T-cell (primary cell): ENCODE measurements around the gene PCDH9. TPM values are rescaled to one million over a fixed set of nuclear protein-coding genes. Genes with fewer than 3 reads are reported as not detected.

ENCODE experiments used
- ATAC-seq, 4 experiments: fragments of 200-7000 bp in 3 of 4; fragments of 150-1000 bp in 1 of 4; cut with Tn5 transposase; replicated peaks in 1 of 4; 1 replicate in 3 of 4; 2 replicates in 1 of 4; pipeline ENCODE4 v1.10.0; 2021; ENCODE audit warnings: moderate library complexity in 3 of 4, mild to moderate bottlenecking in 2 of 4, moderate number of reproducible peaks in 1 of 4
- CTCF ChIA-PET, 2 donors: fragments of 300-600 bp; sonication (Branson Sonifier 250); formaldehyde crosslinking; loops; one replicate each; lab custom pipeline; 2022; ENCODE audit warnings: antibody characterized with exemption in 2 of 2; lab: Charles Lee
- POLR2A ChIA-PET, 2 donors: fragments of 300-600 bp; sonication (Branson Sonifier 250); formaldehyde crosslinking; loops; one replicate each; lab custom pipeline; 2022; ENCODE audit warnings: antibody characterized with exemption in 2 of 2; lab: Charles Lee
- DNase-seq, 35 experiments: peaks; one replicate each; pipeline versions ENCODE4 v3.0.0 to v3.0.0-alpha.2; 2013 to 2023
- H3K27ac ChIP-seq: one replicate; pipeline ENCODE4 v1.5.1; 2013; ENCODE audit warnings: low read length
- H3K27me3 ChIP-seq, 2 experiments: replicated peaks in 1 of 2; 1 replicate in 1 of 2; 2 replicates in 1 of 2; pipeline versions ENCODE4 v1.6.1 to v1.7.0; 2013; ENCODE audit warnings: low read length in 1 of 2, mixed read lengths in 1 of 2; ENCODE audit not compliant: control insufficient read depth in 2 of 2, insufficient read depth in 2 of 2; ENCODE audit errors: extremely low read depth in 1 of 2
- H3K36me3 ChIP-seq, 2 donors: 1 replicate in 1 of 2; 2 replicates in 1 of 2; pipeline versions ENCODE4 v1.6.1 to v1.7.0; 2013; ENCODE audit warnings: low read length in 1 of 2; ENCODE audit not compliant: control insufficient read depth in 2 of 2, insufficient read depth in 1 of 2; ENCODE audit errors: extremely low read depth in 1 of 2
- H3K4me1 ChIP-seq, 2 experiments: 1 replicate in 1 of 2; 2 replicates in 1 of 2; pipeline versions ENCODE4 v1.6.1 to v1.7.0; 2013; ENCODE audit warnings: low read length in 2 of 2, mixed read lengths in 1 of 2; ENCODE audit not compliant: insufficient read depth in 2 of 2, control insufficient read depth in 1 of 2; ENCODE audit errors: extremely low read depth in 1 of 2
- H3K4me3 ChIP-seq, 2 donors: 1 replicate in 1 of 2; 2 replicates in 1 of 2; pipeline versions ENCODE4 v1.5.1 to v1.7.0; 2013; ENCODE audit warnings: mild to moderate bottlenecking in 2 of 2, low read length in 1 of 2, moderate library complexity in 1 of 2; ENCODE audit not compliant: control insufficient read depth in 1 of 2; ENCODE audit errors: extremely low read depth in 1 of 2
- H3K9me3 ChIP-seq: 2 replicates; pipeline ENCODE4 v1.7.0; 2013
- H3K27ac Mint-ChIP-seq, 2 donors: one replicate each; pipeline ENCODE4 v1.8.0; 2020 to 2021; ENCODE audit warnings: mild to moderate bottlenecking in 2 of 2, mixed read lengths in 2 of 2
- H3K27me3 Mint-ChIP-seq, 2 donors: one replicate each; pipeline ENCODE4 v1.8.0; 2021 to 2022; ENCODE audit warnings: mixed read lengths in 2 of 2
- H3K36me3 Mint-ChIP-seq: one replicate; pipeline ENCODE4 v1.8.0; 2021; ENCODE audit warnings: mixed read lengths
- H3K4me1 Mint-ChIP-seq, 3 donors: one replicate each; pipeline ENCODE4 v1.8.0; 2020 to 2022; ENCODE audit warnings: mixed read lengths in 3 of 3, mild to moderate bottlenecking in 1 of 3
- H3K4me3 Mint-ChIP-seq, 3 donors: one replicate each; pipeline ENCODE4 v1.8.0; 2020 to 2022; ENCODE audit warnings: mild to moderate bottlenecking in 3 of 3, mixed read lengths in 3 of 3, moderate library complexity in 3 of 3
- H3K9me3 Mint-ChIP-seq, 3 donors: one replicate each; pipeline ENCODE4 v1.8.0; 2020 to 2022; ENCODE audit warnings: mixed read lengths in 3 of 3
- WGBS: methylation state at CpG from one replicate; pipeline ENCODE4 v1.1.5; 2013; ENCODE audit warnings: missing lambda C conversion rate; ENCODE audit not compliant: insufficient coverage; 5-methylcytosine and 5-hydroxymethylcytosine counted together
- total RNA-seq, 35 experiments: library from RNA in 6 of 35; stranded (reverse) in 6 of 35; fragments of 120-200 nt in 1 of 35; gene quantifications; one replicate each; pipeline versions ENCODE4 v1.2.1 to v1.2.4 and lab custom pipeline; 2013 to 2026

Gene PCDH9
- total RNA-seq, 5 donors from 2014 or later (not counting 1 experiment from before 2014, with no cell fraction given): 0.38 to 1.3 (median 0.53) TPM

DNA sequence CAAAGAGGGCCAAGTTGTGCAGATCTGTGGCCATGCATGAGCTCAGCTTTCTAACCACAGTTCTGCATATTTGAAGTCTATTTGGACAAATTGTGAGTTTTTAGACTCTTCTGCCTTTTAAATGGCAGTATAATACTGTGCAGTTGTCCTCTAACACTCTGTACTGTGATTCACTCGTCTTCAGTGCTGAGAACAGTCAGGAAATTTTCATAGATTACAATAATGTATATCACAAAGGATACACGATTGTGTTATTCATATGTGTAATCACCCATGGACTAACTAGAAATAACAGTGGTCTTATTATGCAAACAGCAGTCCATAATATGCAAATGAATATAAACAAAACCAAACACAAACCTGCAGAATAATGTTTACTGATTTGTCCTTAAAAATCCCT is 259.1 kb downstream of the PCDH9 start:
- Histone ChIP-seq H3K27ac (no peak overlapping the region), H3K27me3 (no peaks in the 10 kb centered on the region), H3K9me3 (no peaks in the 10 kb centered on the region), H3K4me3 (no peak overlapping the region), H3K36me3 (no peaks in the 10 kb centered on the region), H3K4me1 (no peaks in the 10 kb centered on the region)
- no CpG with 5 or more reads among the region's 2 CpGs for WGBS
- no peak for DNase-seq
- Mint-ChIP-seq H3K4me3 (no peak overlapping the region), H3K9me3 (peaks cover 0 to 7% (median 5%) of the 10 kb centered on the region in 3 donors), H3K27ac (no peak overlapping the region), H3K27me3 (no peaks in the 10 kb centered on the region), H3K4me1 (no peaks in the 10 kb centered on the region), H3K36me3 (no peaks in the 10 kb centered on the region)
- ChIA-PET POLR2A (no interaction called here), CTCF (no interaction called here)
- no peak for ATAC-seq

DNA sequence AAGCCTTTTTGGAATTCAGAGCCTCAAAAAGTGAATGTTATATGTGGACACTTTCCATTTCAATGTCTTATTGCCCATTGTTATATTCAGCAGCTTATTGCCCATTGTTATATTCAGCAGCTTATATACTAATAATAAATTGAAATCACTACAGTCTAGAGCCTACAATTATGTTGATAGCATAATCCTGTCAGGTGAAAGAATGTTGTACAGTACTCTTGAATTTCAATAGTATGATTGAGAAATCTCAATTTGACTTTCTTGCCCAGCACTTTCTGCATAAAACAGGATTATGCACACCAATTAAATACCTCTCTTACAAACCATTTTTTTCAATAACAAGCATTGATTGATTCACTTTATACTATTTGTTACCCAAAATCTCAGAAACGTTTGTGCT is 260.8 kb downstream of the PCDH9 start:
- Mint-ChIP-seq H3K4me1 (no peaks in the 10 kb centered on the region), H3K27me3 (no peaks in the 10 kb centered on the region), H3K4me3 (no peak overlapping the region), H3K36me3 (no peaks in the 10 kb centered on the region), H3K27ac (no peak overlapping the region), H3K9me3 (peaks cover 0 to 8% (median 0%) of the 10 kb centered on the region in 3 donors)
- ATAC-seq (no peak), DNase-seq (no peak)
- Histone ChIP-seq H3K27ac (no peak overlapping the region), H3K4me3 (no peak overlapping the region), H3K36me3 (no peaks in the 10 kb centered on the region), H3K4me1 (no peaks in the 10 kb centered on the region), H3K9me3 (no peaks in the 10 kb centered on the region), H3K27me3 (no peaks in the 10 kb centered on the region)
- no CpG with 5 or more reads among the region's 1 CpG for WGBS
- ChIA-PET CTCF (no interaction called here), POLR2A (no interaction called here)

DNA sequence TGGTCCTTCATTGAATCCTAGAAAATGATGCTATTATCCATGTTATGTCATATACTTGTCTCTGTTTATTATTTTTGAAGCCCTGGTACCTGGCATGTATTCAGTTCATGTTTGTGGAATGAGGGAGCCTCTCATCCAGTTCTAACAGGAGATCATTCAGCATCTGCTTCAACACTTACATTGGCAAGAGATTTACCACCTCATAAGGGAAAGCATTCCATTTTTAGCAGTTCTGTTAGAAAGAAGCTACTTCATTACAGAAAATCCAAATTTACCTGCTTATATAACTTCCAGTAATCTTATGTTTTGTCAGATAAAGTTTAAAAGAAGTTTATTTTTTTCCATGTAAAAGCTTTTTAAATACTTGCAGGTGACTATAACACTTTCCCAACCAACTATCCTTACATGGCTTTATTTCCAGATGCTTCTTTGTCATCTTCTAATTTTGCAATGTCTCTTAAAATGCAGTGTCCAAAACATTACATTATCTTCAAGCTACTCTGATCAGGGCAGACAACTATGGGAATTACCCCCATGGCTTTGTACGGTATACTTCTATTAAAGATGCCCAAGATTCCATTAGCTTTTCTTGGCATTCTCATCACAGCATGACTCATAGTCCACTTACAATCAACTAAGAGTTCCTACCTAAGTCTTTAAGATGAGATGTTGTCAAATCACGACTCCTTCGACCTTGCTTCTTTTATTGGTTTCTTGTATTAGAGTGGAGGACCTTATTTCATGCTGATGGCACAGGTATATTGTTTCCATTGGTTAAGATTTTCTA is 262.1 kb downstream of the PCDH9 start:
- H3K27me3 ChIP-seq: no peaks in the 10 kb centered on the region
- no peaks in the 10 kb centered on the region for H3K9me3 ChIP-seq
- ATAC-seq: no peak
- no CpG with 5 or more reads among the region's 3 CpGs for WGBS
- H3K4me1 Mint-ChIP-seq: no peaks in the 10 kb centered on the region
- H3K36me3 Mint-ChIP-seq: no peaks in the 10 kb centered on the region
- H3K36me3 ChIP-seq: no peaks in the 10 kb centered on the region
- H3K27ac ChIP-seq: no peak overlapping the region
- H3K27ac Mint-ChIP-seq: no peak overlapping the region
- no peak for DNase-seq
- CTCF ChIA-PET: no interaction called here
- H3K4me3 Mint-ChIP-seq: no peak overlapping the region
- no peaks in the 10 kb centered on the region for H3K4me1 ChIP-seq
- H3K9me3 Mint-ChIP-seq: peaks cover 0 to 7% (median 0%) of the 10 kb centered on the region in 3 donors
- no peaks in the 10 kb centered on the region for H3K27me3 Mint-ChIP-seq
- H3K4me3 ChIP-seq: no peak overlapping the region
- POLR2A ChIA-PET: no interaction called here

DNA sequence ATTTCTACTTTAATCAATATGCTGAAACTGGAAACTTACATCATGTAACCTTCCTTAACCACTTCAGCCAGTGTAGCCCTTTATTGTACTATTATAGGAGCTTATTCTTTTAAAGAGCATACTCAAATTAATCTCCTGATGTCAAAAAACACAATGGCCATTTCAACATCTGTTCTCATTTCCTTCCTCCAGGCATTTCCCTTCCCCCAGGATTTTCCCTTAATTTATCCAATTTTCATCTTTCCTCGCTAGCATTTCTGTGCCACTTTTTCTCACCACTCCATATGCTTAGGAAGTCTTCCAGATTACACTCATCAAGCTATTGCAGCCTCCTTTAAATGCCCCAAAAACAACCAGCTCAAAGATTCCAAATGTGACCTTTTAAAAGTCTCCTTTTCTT is 265.0 kb downstream of the PCDH9 start:
- ATAC-seq (no peak), DNase-seq (no peak)
- Histone ChIP-seq H3K9me3 (no peaks in the 10 kb centered on the region), H3K27ac (no peak overlapping the region), H3K27me3 (no peaks in the 10 kb centered on the region), H3K4me1 (no peaks in the 10 kb centered on the region), H3K4me3 (no peak overlapping the region), H3K36me3 (no peaks in the 10 kb centered on the region)
- Mint-ChIP-seq H3K4me3 (no peak overlapping the region), H3K4me1 (no peaks in the 10 kb centered on the region), H3K9me3 (peaks cover 0 to 7% (median 0%) of the 10 kb centered on the region in 3 donors), H3K27ac (no peak overlapping the region), H3K36me3 (no peaks in the 10 kb centered on the region), H3K27me3 (no peaks in the 10 kb centered on the region)
- CTCF ChIA-PET: no interaction called here
- POLR2A ChIA-PET: no interaction called here
- WGBS: 83% methylated on average over 1 of the region's 1 CpG

DNA sequence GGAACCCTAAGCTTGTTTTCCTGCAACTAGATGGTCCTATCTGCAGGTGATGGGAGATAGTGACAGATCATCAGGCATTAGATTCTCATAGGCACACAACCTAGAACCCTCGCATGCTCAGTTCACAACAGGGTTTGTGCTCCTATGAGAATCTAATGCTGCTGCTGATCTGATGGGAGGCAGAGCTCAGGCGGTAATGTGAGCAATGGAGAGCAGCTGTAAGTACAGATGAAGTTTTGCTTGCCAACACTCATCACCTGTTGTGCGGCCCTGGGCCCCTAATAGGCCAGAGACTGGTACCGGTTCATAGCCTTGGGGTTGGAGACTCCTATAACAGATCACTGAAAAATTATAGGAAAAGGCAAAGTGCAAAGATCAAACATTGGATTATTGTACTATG is 267.2 kb downstream of the PCDH9 start:
- H3K27me3 ChIP-seq: no peaks in the 10 kb centered on the region
- ATAC-seq (no peak), DNase-seq (no peak)
- Mint-ChIP-seq H3K36me3 (no peaks in the 10 kb centered on the region), H3K9me3 (peaks cover 0 to 8% (median 3%) of the 10 kb centered on the region in 3 donors), H3K27me3 (no peaks in the 10 kb centered on the region), H3K4me1 (no peaks in the 10 kb centered on the region), H3K4me3 (no peak overlapping the region), H3K27ac (no peak overlapping the region)
- H3K4me1 ChIP-seq: no peaks in the 10 kb centered on the region
- WGBS: no CpG with 5 or more reads among the region's 4 CpGs
- ChIA-PET CTCF (no interaction called here), POLR2A (no interaction called here)
- H3K36me3 ChIP-seq: no peaks in the 10 kb centered on the region
- no peak overlapping the region for H3K27ac ChIP-seq
- H3K9me3 ChIP-seq: no peaks in the 10 kb centered on the region
- no peak overlapping the region for H3K4me3 ChIP-seq

DNA sequence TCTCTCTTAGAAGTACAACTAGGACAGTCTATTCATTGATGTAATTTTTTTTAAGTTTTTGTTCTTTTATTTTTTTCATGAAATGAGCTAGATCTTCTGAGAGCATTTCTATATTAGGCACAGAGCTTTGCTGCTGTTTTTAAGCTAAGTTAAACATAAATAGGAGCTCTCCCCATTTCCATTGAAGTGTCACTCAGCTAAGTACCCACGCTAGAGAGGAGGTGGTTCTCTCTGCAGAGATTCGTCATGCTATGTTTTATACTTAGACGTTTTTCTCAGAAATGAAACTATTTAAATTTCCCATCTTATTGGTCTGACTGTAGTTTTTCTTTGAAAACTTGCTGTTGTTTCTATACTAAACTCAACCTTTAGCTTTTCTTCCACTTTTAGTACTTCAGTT is 271.5 kb downstream of the PCDH9 start:
- H3K9me3 ChIP-seq: no peaks in the 10 kb centered on the region
- H3K9me3 Mint-ChIP-seq: peaks cover 0 to 11% (median 3%) of the 10 kb centered on the region in 3 donors
- no peak for DNase-seq
- no peaks in the 10 kb centered on the region for H3K4me1 ChIP-seq
- no peak overlapping the region for H3K4me3 Mint-ChIP-seq
- H3K27ac ChIP-seq: no peak overlapping the region
- H3K4me3 ChIP-seq: no peak overlapping the region
- no peak overlapping the region for H3K27ac Mint-ChIP-seq
- ChIA-PET CTCF (interaction anchor here in 1 of 2 donors (0.6 kb wide), 1 partner anchor 10 kb away, joined by 3 read pairs; no protein-coding TSS in a partner anchor), POLR2A (no interaction called here)
- ATAC-seq: no peak
- WGBS: no CpG with 5 or more reads among the region's 3 CpGs
- H3K4me1 Mint-ChIP-seq: no peaks in the 10 kb centered on the region
- H3K27me3 ChIP-seq: no peaks in the 10 kb centered on the region
- no peaks in the 10 kb centered on the region for H3K36me3 ChIP-seq
- no peaks in the 10 kb centered on the region for H3K27me3 Mint-ChIP-seq
- no peaks in the 10 kb centered on the region for H3K36me3 Mint-ChIP-seq
